GM12878 (cell line): ENCODE measurements around the gene INPP1. TPM values are rescaled to one million over a fixed set of nuclear protein-coding genes. Genes with fewer than 3 reads are reported as not detected.

ENCODE experiments used
- BCL11A ChIP-seq: IDR thresholded peaks from 2 replicates; pipeline ENCODE4 v1.6.1; 2011; ENCODE audit warnings: low read depth, low read length
- CBX5 ChIP-seq: sonication (generic); IDR thresholded peaks from 2 replicates; pipeline ENCODE4 v1.6.1; 2016; ENCODE audit warnings: low read depth, moderate library complexity, mild to moderate bottlenecking, inconsistent platforms
- ETV6 ChIP-seq, 2 experiments: fragments of 450-650 bp in 1 of 2; IDR thresholded peaks in 1 of 2; conservative IDR thresholded peaks in 1 of 2; 2 replicates each; pipeline ENCODE4 v1.6.1; 2014; ENCODE audit warnings: antibody characterized with exemption in 1 of 2, borderline replicate concordance in 1 of 2, low read depth in 1 of 2, mild to moderate bottlenecking in 1 of 2, moderate library complexity in 1 of 2
- NRF1 ChIP-seq: conservative IDR thresholded peaks from 2 replicates; pipeline ENCODE4 v1.6.1; 2011; ENCODE audit warnings: mild to moderate bottlenecking, low read depth, low read length, improper control_type of control experiment
- RCOR1 ChIP-seq: conservative IDR thresholded peaks from 2 replicates; pipeline ENCODE4 v1.6.1; 2012; ENCODE audit warnings: low read depth, low read length, improper control_type of control experiment
- REST ChIP-seq: IDR thresholded peaks from 2 replicates; pipeline ENCODE4 v1.6.1; 2012; ENCODE audit warnings: mild to moderate bottlenecking, low read depth, low read length
- SIN3A ChIP-seq: IDR thresholded peaks from 2 replicates; pipeline ENCODE4 v1.6.1; 2012; ENCODE audit warnings: low read depth, low read length, improper control_type of control experiment
- TAF1 ChIP-seq: IDR thresholded peaks from 2 replicates; pipeline ENCODE4 v1.6.1; 2011; ENCODE audit warnings: mild to moderate bottlenecking, low read depth, low read length, borderline replicate concordance
- polyA plus RNA-seq, 11 experiments: library from polyadenylated mRNA; depleted of rRNA in 4 of 11; unstranded in 6 of 11; stranded (reverse) in 5 of 11; fragments of >200 nt; fragmentation: Nextera tagmentation in 4 of 11; fragmentation: Illumina TruSeq in 1 of 11; extraction: Ambion mirVana in 4 of 11; extraction: Trizol in 1 of 11; gene quantifications; 1 replicate in 1 of 11; 2 replicates in 10 of 11; pipeline versions ENCODE4 v1.2.1 to v1.2.3, GENCODE V29; 2011 to 2016; ENCODE audit warnings: inconsistent platforms in 2 of 11, missing spikeins in 2 of 11, low read depth in 1 of 11
- total RNA-seq, 4 experiments: library from RNA; depleted of rRNA in 3 of 4; stranded (reverse); fragments of >200 nt in 3 of 4; fragmentation: Illumina TruSeq in 1 of 4; extraction: Trizol in 1 of 4; gene quantifications; 2 replicates each; pipeline versions ENCODE4 v1.2.1 to v1.2.3, GENCODE V29; 2013 to 2021
- TF ChIP-seq, protein P1 (sequence below), 3 experiments: IDR thresholded peaks in 2 of 3; conservative IDR thresholded peaks in 1 of 3; 2 replicates each; pipeline ENCODE4 v1.5.1; 2011; ENCODE audit warnings: low read depth in 3 of 3, low read length in 3 of 3, mild to moderate bottlenecking in 3 of 3, control low read depth in 2 of 3, moderate library complexity in 2 of 3, inconsistent platforms in 1 of 3, mixed read lengths in 1 of 3; ENCODE audit not compliant: control insufficient read depth in 2 of 3, insufficient read depth in 1 of 3; ENCODE audit errors: extremely low read depth in 1 of 3
- TF ChIP-seq, protein P2 (sequence below): fragments of 450-650 bp; IDR thresholded peaks from 2 replicates; pipeline ENCODE4 v1.6.1; 2017; ENCODE audit warnings: antibody characterized with exemption, mild to moderate bottlenecking, moderate library complexity
- TF ChIP-seq, protein P3 (sequence below): IDR thresholded peaks from 2 replicates; pipeline ENCODE4 v1.6.1; 2012; ENCODE audit warnings: low read depth, low read length, improper control_type of control experiment

The INPP1 gene
- total and polyA plus RNA-seq, 10 of the 15 experiments (the other 5 are each of a cell fraction or from before 2014, with no cell fraction given): 3.3 to 17.9 (median 11.1) TPM

- TF ChIP-seq REST: no peak
- TF ChIP-seq NRF1: no peak
- no peak for TF ChIP-seq SIN3A
- TF ChIP-seq ETV6 (conservative IDR thresholded peaks at IDR 0.05 in 1 of 2, IDR thresholded peaks at IDR 0.05 in 1 of 2; ENCODE audit: borderline replicate concordance in 1 of 2, low read depth in 1 of 2): no peak
- TF ChIP-seq RCOR1: no peak
- TF ChIP-seq CBX5: no peak
- TF ChIP-seq, protein P1, sequence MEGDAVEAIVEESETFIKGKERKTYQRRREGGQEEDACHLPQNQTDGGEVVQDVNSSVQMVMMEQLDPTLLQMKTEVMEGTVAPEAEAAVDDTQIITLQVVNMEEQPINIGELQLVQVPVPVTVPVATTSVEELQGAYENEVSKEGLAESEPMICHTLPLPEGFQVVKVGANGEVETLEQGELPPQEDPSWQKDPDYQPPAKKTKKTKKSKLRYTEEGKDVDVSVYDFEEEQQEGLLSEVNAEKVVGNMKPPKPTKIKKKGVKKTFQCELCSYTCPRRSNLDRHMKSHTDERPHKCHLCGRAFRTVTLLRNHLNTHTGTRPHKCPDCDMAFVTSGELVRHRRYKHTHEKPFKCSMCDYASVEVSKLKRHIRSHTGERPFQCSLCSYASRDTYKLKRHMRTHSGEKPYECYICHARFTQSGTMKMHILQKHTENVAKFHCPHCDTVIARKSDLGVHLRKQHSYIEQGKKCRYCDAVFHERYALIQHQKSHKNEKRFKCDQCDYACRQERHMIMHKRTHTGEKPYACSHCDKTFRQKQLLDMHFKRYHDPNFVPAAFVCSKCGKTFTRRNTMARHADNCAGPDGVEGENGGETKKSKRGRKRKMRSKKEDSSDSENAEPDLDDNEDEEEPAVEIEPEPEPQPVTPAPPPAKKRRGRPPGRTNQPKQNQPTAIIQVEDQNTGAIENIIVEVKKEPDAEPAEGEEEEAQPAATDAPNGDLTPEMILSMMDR (IDR thresholded peaks at IDR 0.05 in 2 of 3, conservative IDR thresholded peaks at IDR 0.05 in 1 of 3; ENCODE audit: control insufficient read depth in 2 of 3, extremely low read depth in 1 of 3, insufficient read depth in 1 of 3, low read depth in 3 of 3, low read length in 3 of 3): 0 out of 6 replicates have a peak, but pooled peaks of 1 of the 3 experiments have one; percentile 1
- TF ChIP-seq, protein P2, sequence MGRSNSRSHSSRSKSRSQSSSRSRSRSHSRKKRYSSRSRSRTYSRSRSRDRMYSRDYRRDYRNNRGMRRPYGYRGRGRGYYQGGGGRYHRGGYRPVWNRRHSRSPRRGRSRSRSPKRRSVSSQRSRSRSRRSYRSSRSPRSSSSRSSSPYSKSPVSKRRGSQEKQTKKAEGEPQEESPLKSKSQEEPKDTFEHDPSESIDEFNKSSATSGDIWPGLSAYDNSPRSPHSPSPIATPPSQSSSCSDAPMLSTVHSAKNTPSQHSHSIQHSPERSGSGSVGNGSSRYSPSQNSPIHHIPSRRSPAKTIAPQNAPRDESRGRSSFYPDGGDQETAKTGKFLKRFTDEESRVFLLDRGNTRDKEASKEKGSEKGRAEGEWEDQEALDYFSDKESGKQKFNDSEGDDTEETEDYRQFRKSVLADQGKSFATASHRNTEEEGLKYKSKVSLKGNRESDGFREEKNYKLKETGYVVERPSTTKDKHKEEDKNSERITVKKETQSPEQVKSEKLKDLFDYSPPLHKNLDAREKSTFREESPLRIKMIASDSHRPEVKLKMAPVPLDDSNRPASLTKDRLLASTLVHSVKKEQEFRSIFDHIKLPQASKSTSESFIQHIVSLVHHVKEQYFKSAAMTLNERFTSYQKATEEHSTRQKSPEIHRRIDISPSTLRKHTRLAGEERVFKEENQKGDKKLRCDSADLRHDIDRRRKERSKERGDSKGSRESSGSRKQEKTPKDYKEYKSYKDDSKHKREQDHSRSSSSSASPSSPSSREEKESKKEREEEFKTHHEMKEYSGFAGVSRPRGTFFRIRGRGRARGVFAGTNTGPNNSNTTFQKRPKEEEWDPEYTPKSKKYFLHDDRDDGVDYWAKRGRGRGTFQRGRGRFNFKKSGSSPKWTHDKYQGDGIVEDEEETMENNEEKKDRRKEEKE: no peak
- TF ChIP-seq, protein P3, sequence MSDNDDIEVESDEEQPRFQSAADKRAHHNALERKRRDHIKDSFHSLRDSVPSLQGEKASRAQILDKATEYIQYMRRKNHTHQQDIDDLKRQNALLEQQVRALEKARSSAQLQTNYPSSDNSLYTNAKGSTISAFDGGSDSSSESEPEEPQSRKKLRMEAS: no peak
- no peak; the same call in 1 of the 2 replicates for TF ChIP-seq TAF1
- TF ChIP-seq BCL11A: no peak
These were observed 64.5 kb downstream of the INPP1 start, which contains the start of gene MFSD6 (continued) for GRCh38 chr2:190407662-190408537.
